HCT116 (cell line): ENCODE results near the gene SLC12A4. TPM values are rescaled to one million over a fixed set of nuclear protein-coding genes. Genes with fewer than 3 reads are reported as not detected.

Experiments
- ATAC-seq: fragments of 200-7000 bp; cut with Tn5 transposase; 2 replicates; pipeline ENCODE4 v1.9.1; 2020; ENCODE audit warnings: mild to moderate bottlenecking, moderate library complexity
- BruUV-seq: library from RNA; stranded (reverse); fragments of 400-500 nt; replicated peaks from 2 replicates; lab custom pipeline; 2021; lab: Mats Ljungman, UMichigan
- CTCF ChIA-PET: fragments of 300-600 bp; sonication (Branson Sonifier 250); formaldehyde crosslinking; loops from one replicate; lab custom pipeline; 2021; ENCODE audit warnings: antibody characterized with exemption; lab: Charles Lee
- POLR2A ChIA-PET: fragments of 300-600, 350-600 bp; sonication (Branson Sonifier 250); formaldehyde crosslinking; loops from one replicate; lab custom pipeline; 2021; ENCODE audit warnings: antibody characterized with exemption; lab: Charles Lee
- RAD21 ChIA-PET, 2 experiments: fragments of 300-600 bp; sonication (Branson Sonifier 250); formaldehyde crosslinking; loops; one replicate each; lab custom pipeline; 2023; ENCODE audit warnings: low total read pairs in 2 of 2; ENCODE audit not compliant: uncharacterized antibody in 2 of 2, unreplicated experiment in 2 of 2, low non-redundant PET in 1 of 2; lab: Charles Lee
- DNase-seq: peaks from one replicate; pipeline ENCODE4 v3.0.0-alpha.2; 2010; ENCODE audit warnings: low read depth, low spot score
- H2AFZ ChIP-seq: fragments of 200-600 bp; shearing (Covaris generic), sonication (generic); 2 replicates; pipeline ENCODE4 v1.6.1; 2017; ENCODE audit warnings: low read depth, mixed run types, mixed read lengths, antibody characterized with exemption, low read length; ENCODE audit not compliant: poor library complexity, severe bottlenecking
- H3K27ac ChIP-seq: 2 replicates; pipeline ENCODE4 v1.5.1; 2012; ENCODE audit warnings: low read depth, low read length
- H3K27me3 ChIP-seq: fragments of 200-600 bp; sonication (generic); 2 replicates; pipeline ENCODE4 v1.6.1; 2016; ENCODE audit warnings: mixed run types, low read length, mixed read lengths; ENCODE audit not compliant: insufficient read depth
- H3K36me3 ChIP-seq, 2 experiments: fragments of 200-500 bp in 1 of 2; fragments of 200-600 bp in 1 of 2; sonication (Bioruptor generic) in 1 of 2; sonication (generic) in 1 of 2; 2 replicates each; pipeline versions ENCODE4 v1.5.1 to v1.6.1; 2014 to 2016; ENCODE audit warnings: low read length in 2 of 2, inconsistent platforms in 1 of 2, mixed read lengths in 1 of 2, mixed run types in 1 of 2; ENCODE audit not compliant: insufficient read depth in 2 of 2, control insufficient read depth in 1 of 2
- H3K4me1 ChIP-seq, 2 experiments: fragments of 200-600 bp in 1 of 2; sonication (generic) in 1 of 2; 2 replicates each; pipeline versions ENCODE4 v1.5.1 to v1.6.1; 2012 to 2017; ENCODE audit warnings: low read length in 2 of 2, inconsistent platforms in 1 of 2, mild to moderate bottlenecking in 1 of 2, mixed read lengths in 1 of 2, mixed run types in 1 of 2, moderate library complexity in 1 of 2; ENCODE audit not compliant: insufficient read depth in 2 of 2, control insufficient read depth in 1 of 2
- H3K4me2 ChIP-seq: fragments of 200-600 bp; sonication (generic); 2 replicates; pipeline ENCODE4 v1.6.1; 2017; ENCODE audit warnings: mixed run types, low read length, mixed read lengths
- H3K4me3 ChIP-seq, 2 experiments: fragments of 200-600 bp in 1 of 2; sonication (generic) in 1 of 2; replicated peaks in 1 of 2; 2 replicates each; pipeline ENCODE4 v1.5.1; 2011 to 2016; ENCODE audit warnings: low read length in 2 of 2, control low read depth in 1 of 2, low read depth in 1 of 2, mild to moderate bottlenecking in 1 of 2, mixed read lengths in 1 of 2, mixed run types in 1 of 2
- H3K79me2 ChIP-seq: fragments of 200-600 bp; sonication (generic); 2 replicates; pipeline ENCODE4 v1.6.1; 2017; ENCODE audit warnings: mild to moderate bottlenecking, mixed run types, low read length, moderate library complexity, mixed read lengths; ENCODE audit not compliant: insufficient read depth
- H3K9ac ChIP-seq: fragments of 200-600 bp; sonication (generic); 2 replicates; pipeline ENCODE4 v1.6.1; 2016; ENCODE audit warnings: low read length, mixed read lengths
- H3K9me2 ChIP-seq: fragments of 200-600 bp; sonication (generic), shearing (Covaris generic); 2 replicates; pipeline ENCODE4 v1.6.1; 2017; ENCODE audit warnings: mixed run types, mild to moderate bottlenecking, moderate library complexity; ENCODE audit not compliant: insufficient read depth
- H3K9me3 ChIP-seq, 2 experiments: fragments of 200-500 bp in 1 of 2; fragments of 200-600 bp in 1 of 2; sonication (Bioruptor generic) in 1 of 2; sonication (generic) in 1 of 2; 2 replicates each; pipeline ENCODE4 v1.6.1; 2014 to 2017; ENCODE audit warnings: low read length in 2 of 2, mixed read lengths in 2 of 2, inconsistent platforms in 1 of 2, low read depth in 1 of 2, mild to moderate bottlenecking in 1 of 2, mixed run types in 1 of 2, moderate library complexity in 1 of 2; ENCODE audit not compliant: control insufficient read depth in 1 of 2, insufficient read depth in 1 of 2
- H4K20me1 ChIP-seq: fragments of 200-600 bp; sonication (generic), shearing (Covaris generic); 2 replicates; pipeline ENCODE4 v1.6.1; 2017; ENCODE audit warnings: mixed run types, mild to moderate bottlenecking, moderate library complexity; ENCODE audit not compliant: insufficient read depth
- ATF3 ChIP-seq: IDR thresholded peaks from 2 replicates; pipeline ENCODE4 v1.6.1; 2012
- CBX3 ChIP-seq: IDR thresholded peaks from 2 replicates; pipeline ENCODE4 v1.6.1; 2012; ENCODE audit warnings: low read depth
- CEBPB ChIP-seq: IDR thresholded peaks from 2 replicates; pipeline ENCODE4 v1.6.1; 2012; ENCODE audit warnings: low read depth
- CTCF ChIP-seq, 3 experiments: fragments of 200-600 bp in 1 of 3; sonication (generic) in 1 of 3; IDR thresholded peaks in 2 of 3; conservative IDR thresholded peaks in 1 of 3; 2 replicates each; pipeline ENCODE4 v1.5.1; 2012 to 2017; ENCODE audit warnings: low read depth in 2 of 3, low read length in 2 of 3, antibody characterized with exemption in 1 of 3, borderline replicate concordance in 1 of 3, control low read depth in 1 of 3, mild to moderate bottlenecking in 1 of 3, mixed read lengths in 1 of 3, mixed run types in 1 of 3, moderate library complexity in 1 of 3; ENCODE audit not compliant: insufficient read depth in 1 of 3
- EGR1 ChIP-seq: IDR thresholded peaks from 2 replicates; pipeline ENCODE4 v1.6.1; 2012; ENCODE audit warnings: low read depth
- ELF1 ChIP-seq: IDR thresholded peaks from 2 replicates; pipeline ENCODE4 v1.6.1; 2012; ENCODE audit warnings: low read depth, borderline replicate concordance
- EZH2 ChIP-seq: fragments of 200-600 bp; sonication (generic); IDR thresholded peaks from 2 replicates; pipeline ENCODE4 v1.6.1; 2017; ENCODE audit warnings: antibody characterized with exemption, mixed run types
- EZH2phosphoT487 ChIP-seq: fragments of 200-600 bp; IDR thresholded peaks from 2 replicates; pipeline ENCODE4 v1.6.1; 2018; ENCODE audit warnings: antibody characterized with exemption, borderline replicate concordance
- FOSL1 ChIP-seq: IDR thresholded peaks from 2 replicates; pipeline ENCODE4 v1.6.1; 2012; ENCODE audit warnings: low read depth
- JUND ChIP-seq: IDR thresholded peaks from 2 replicates; pipeline ENCODE4 v1.6.1; 2012
- MAX ChIP-seq: IDR thresholded peaks from 2 replicates; pipeline ENCODE4 v1.6.1; 2012
- POLR2AphosphoS5 ChIP-seq: IDR thresholded peaks from 2 replicates; pipeline ENCODE4 v1.6.1; 2011; ENCODE audit warnings: mild to moderate bottlenecking, low read depth, low read length, moderate library complexity
- RAD21 ChIP-seq: IDR thresholded peaks from 2 replicates; pipeline ENCODE4 v1.6.1; 2012; ENCODE audit warnings: low read depth, mild to moderate bottlenecking
- SIN3A ChIP-seq: IDR thresholded peaks from 2 replicates; pipeline ENCODE4 v1.6.1; 2012; ENCODE audit warnings: low read depth
- SP1 ChIP-seq: IDR thresholded peaks from 2 replicates; pipeline ENCODE4 v1.6.1; 2012; ENCODE audit warnings: low read depth
- ZFX ChIP-seq: fragments of 450-650 bp; IDR thresholded peaks from 2 replicates; pipeline ENCODE4 v1.6.1; 2017
- ZNF274 ChIP-seq: fragments of 200-500 bp; sonication (Bioruptor generic); IDR thresholded peaks from 2 replicates; pipeline ENCODE4 v1.6.1; 2014; ENCODE audit warnings: mild to moderate bottlenecking, low read depth, low read length, inconsistent platforms
- intact Hi-C: fragments of 100-400 bp; cut with micrococcal nuclease; formaldehyde crosslinking; loops from 2 replicates; pipeline ENCODE4 v1.10.0; 2022
- total RNA-seq: library from RNA; stranded (reverse); gene quantifications from one replicate; pipeline ENCODE4 v1.2.1, GENCODE V29; 2021; ENCODE audit not compliant: unreplicated experiment

SLC12A4 gene
- total RNA-seq, 1 experiment from 2014 or later = 46.0 TPM

- no peak overlapping the region for H3K4me3 ChIP-seq
- no peaks in the 10 kb centered on the region for H3K27me3 ChIP-seq
- H3K9me2 ChIP-seq = no peaks in the 10 kb centered on the region
- intact Hi-C loops = no loop called here
- no TSS peak for BruUV-seq
- no peak overlapping the region; the same call in 1 of the 2 replicates for H3K27ac ChIP-seq
- no peak for ATAC-seq
- TF ChIP-seq SIN3A (no peak), CBX3 (no peak), RAD21 (no peak), POLR2AphosphoS5 (no peak), FOSL1 (no peak)
- TF ChIP-seq, all 23 proteins: peak for 0
- no peak overlapping the region for H3K9ac ChIP-seq
- peaks cover 15% of the 10 kb centered on the region; the same call in 1 of the 2 replicates for H3K79me2 ChIP-seq
- peaks cover 8 to 10% of the 10 kb centered on the region in 2 experiments; a peak in 2 of 4 replicates for H3K36me3 ChIP-seq
- H3K4me1 ChIP-seq = peaks cover 9 to 10% of the 10 kb centered on the region in 2 experiments
- ChIA-PET CTCF (no interaction called here), RAD21 (no interaction called here), POLR2A (no interaction called here)
- no peak overlapping the region for H3K4me2 ChIP-seq
- H2AFZ ChIP-seq = no peak overlapping the region
- H4K20me1 ChIP-seq = no peaks in the 10 kb centered on the region
- DNase-seq = no peak
- no peaks in the 10 kb centered on the region for H3K9me3 ChIP-seq
Observed at GRCh38 chr16:67961551-67961957, 6.9 kb downstream of the SLC12A4 start.

GRCh38 chr16:67959536-67960329 is 8.7 kb downstream of the SLC12A4 start:
- no peaks in the 10 kb centered on the region for H4K20me1 ChIP-seq
- BruUV-seq = no TSS peak
- no peak overlapping the region for H2AFZ ChIP-seq
- H3K27me3 ChIP-seq = no peaks in the 10 kb centered on the region
- no peak overlapping the region for H3K4me3 ChIP-seq
- ChIA-PET POLR2A (no interaction called here), RAD21 (no interaction called here), CTCF (no interaction called here)
- H3K79me2 ChIP-seq = peaks cover 5% of the 10 kb centered on the region; the same call in 1 of the 2 replicates
- DNase-seq (no peak), ATAC-seq (no peak)
- H3K9me3 ChIP-seq = no peaks in the 10 kb centered on the region
- intact Hi-C loops = no loop called here
- H3K27ac ChIP-seq = no peak overlapping the region
- H3K4me1 ChIP-seq = no peaks in the 10 kb centered on the region; a peak in 1 of 4 replicates
- peaks cover 8 to 10% of the 10 kb centered on the region in 2 experiments; a peak in 2 of 4 replicates for H3K36me3 ChIP-seq
- no peak overlapping the region for H3K9ac ChIP-seq
- no peak overlapping the region for H3K4me2 ChIP-seq
- H3K9me2 ChIP-seq = no peaks in the 10 kb centered on the region
- TF ChIP-seq SP1 = no peak
- no peak for TF ChIP-seq CTCF (IDR thresholded peaks at IDR 0.05 in 2 of 3, conservative IDR thresholded peaks at IDR 0.05 in 1 of 3; ENCODE audit: borderline replicate concordance in 1 of 3, insufficient read depth in 1 of 3, low read depth in 2 of 3, low read length in 2 of 3)
- no peak for TF ChIP-seq CBX3
- TF ChIP-seq ATF3 = no peak
- no peak for TF ChIP-seq MAX
- no peak for TF ChIP-seq JUND
- TF ChIP-seq ZFX = no peak
- no peak for TF ChIP-seq EZH2
- TF ChIP-seq RAD21 = no peak
- no peak for TF ChIP-seq CEBPB
- TF ChIP-seq POLR2AphosphoS5 = no peak
- TF ChIP-seq ZNF274 = no peak
- TF ChIP-seq ELF1 = no peak
- no peak for TF ChIP-seq EGR1
- TF ChIP-seq SIN3A = no peak
- no peak for TF ChIP-seq EZH2phosphoT487
